HepG2 (cell line): ENCODE results near the gene UBTD2. TPM values are rescaled to one million over a fixed set of nuclear protein-coding genes. Genes with fewer than 3 reads are reported as not detected.

Experiments
- BCL6 ChIP-seq: IDR thresholded peaks from 2 replicates; pipeline ENCODE4 v1.6.1; 2016; ENCODE audit warnings: missing genetic modification reagents, missing compliant biosample characterization
- CC2D1A ChIP-seq: sonication (generic); formaldehyde crosslinking; IDR thresholded peaks from 2 replicates; pipeline ENCODE4 v1.8.1; 2023; ENCODE audit warnings: mild to moderate bottlenecking, missing genetic modification reagents
- EHMT2 ChIP-seq: fragments of 200-600 bp; sonication (generic); IDR thresholded peaks from 2 replicates; pipeline ENCODE4 v1.7.0; 2017; ENCODE audit warnings: antibody characterized with exemption, low read depth, low read length, borderline replicate concordance
- FOXA1 ChIP-seq, 2 experiments: fragments of 450-650 bp in 1 of 2; sonication (generic) in 1 of 2; formaldehyde crosslinking in 1 of 2; IDR thresholded peaks; 2 replicates each; pipeline versions ENCODE4 v1.4.0 to v1.6.1; 2016 to 2020; ENCODE audit warnings: missing genetic modification reagents in 1 of 2
- FOXA3 ChIP-seq: IDR thresholded peaks from 2 replicates; pipeline ENCODE4 v1.6.1; 2016; ENCODE audit warnings: missing genetic modification reagents, missing compliant biosample characterization
- FOXC1 ChIP-seq: sonication (generic); formaldehyde crosslinking; IDR thresholded peaks from 2 replicates; pipeline ENCODE4 v1.8.0; 2022; ENCODE audit warnings: mild to moderate bottlenecking, missing genetic modification reagents, borderline replicate concordance
- GATAD2A ChIP-seq: IDR thresholded peaks from 2 replicates; pipeline ENCODE4 v1.6.1; 2016
- HNF4A ChIP-seq: sonication (generic); formaldehyde crosslinking; IDR thresholded peaks from 2 replicates; pipeline ENCODE4 v1.4.0; 2020; ENCODE audit warnings: missing genetic modification reagents
- KDM6A ChIP-seq: IDR thresholded peaks from 2 replicates; pipeline ENCODE4 v1.6.1; 2016; ENCODE audit warnings: low read depth
- LCORL ChIP-seq, 2 experiments: fragments of 450-650 bp in 1 of 2; sonication (generic) in 1 of 2; formaldehyde crosslinking in 1 of 2; IDR thresholded peaks; 2 replicates each; pipeline versions ENCODE4 v1.5.0 to v1.6.1; 2017 to 2020; ENCODE audit warnings: antibody characterized with exemption in 1 of 2, missing genetic modification reagents in 1 of 2
- MIXL1 ChIP-seq: IDR thresholded peaks from 2 replicates; pipeline ENCODE4 v1.6.1; 2016
- PHF20 ChIP-seq: sonication (generic); formaldehyde crosslinking; IDR thresholded peaks from 2 replicates; pipeline ENCODE4 v1.5.0; 2020; ENCODE audit warnings: mild to moderate bottlenecking, missing genetic modification reagents
- PPARG ChIP-seq: conservative IDR thresholded peaks from 2 replicates; pipeline ENCODE4 v1.6.1; 2016; ENCODE audit warnings: missing biosample characterization, missing genetic modification reagents
- RCOR2 ChIP-seq: IDR thresholded peaks from 2 replicates; pipeline ENCODE4 v1.6.1; 2016; ENCODE audit warnings: missing biosample characterization, missing genetic modification reagents
- SAFB2 ChIP-seq: sonication (generic); formaldehyde crosslinking; IDR thresholded peaks from 2 replicates; pipeline ENCODE4 v1.5.1; 2020; ENCODE audit warnings: missing genetic modification reagents, low read depth, mild to moderate bottlenecking, borderline replicate concordance
- SNAI1 ChIP-seq: sonication (generic); formaldehyde crosslinking; IDR thresholded peaks from 2 replicates; pipeline ENCODE4 v1.5.0; 2020; ENCODE audit warnings: mild to moderate bottlenecking, missing genetic modification reagents, borderline replicate concordance
- SOX13 ChIP-seq, 3 experiments: fragments of 450-650 bp in 1 of 3; sonication (generic) in 1 of 3; formaldehyde crosslinking in 1 of 3; IDR thresholded peaks in 2 of 3; conservative IDR thresholded peaks in 1 of 3; 2 replicates each; pipeline versions ENCODE4 v1.5.0 to v1.6.1; 2016 to 2020; ENCODE audit warnings: antibody characterized with exemption in 1 of 3, mild to moderate bottlenecking in 1 of 3, missing compliant biosample characterization in 1 of 3, missing genetic modification reagents in 1 of 3, moderate library complexity in 1 of 3
- SOX5 ChIP-seq: IDR thresholded peaks from 2 replicates; pipeline ENCODE4 v1.6.1; 2016; ENCODE audit warnings: borderline replicate concordance
- SRF ChIP-seq: IDR thresholded peaks from 2 replicates; pipeline ENCODE4 v1.6.1; 2011; ENCODE audit warnings: mild to moderate bottlenecking, low read depth, low read length, moderate library complexity
- TCF7 ChIP-seq: sonication (generic); IDR thresholded peaks from 2 replicates; pipeline ENCODE4 v1.6.1; 2016; ENCODE audit warnings: antibody characterized with exemption, low read depth
- THAP8 ChIP-seq: sonication (generic); formaldehyde crosslinking; IDR thresholded peaks from 2 replicates; pipeline ENCODE4 v1.5.1; 2020; ENCODE audit warnings: missing genetic modification reagents, mild to moderate bottlenecking, borderline replicate concordance
- YY1 ChIP-seq: IDR thresholded peaks from 2 replicates; pipeline ENCODE4 v1.6.1; 2011; ENCODE audit warnings: low read length, low read depth, moderate library complexity, mild to moderate bottlenecking; ENCODE audit not compliant: insufficient read depth, insufficient replicate concordance
- ZBTB3 ChIP-seq: sonication (generic); formaldehyde crosslinking; IDR thresholded peaks from 2 replicates; pipeline ENCODE4 v1.4.0; 2020; ENCODE audit warnings: low read depth, mild to moderate bottlenecking, moderate library complexity, missing genetic modification reagents, borderline replicate concordance
- ZBTB37 ChIP-seq: sonication (generic); formaldehyde crosslinking; IDR thresholded peaks from 2 replicates; pipeline ENCODE4 v1.4.0; 2020; ENCODE audit warnings: mild to moderate bottlenecking, missing genetic modification reagents
- ZFP1 ChIP-seq: IDR thresholded peaks from 2 replicates; pipeline ENCODE4 v1.6.1; 2016
- ZNF143 ChIP-seq: sonication (generic); formaldehyde crosslinking; IDR thresholded peaks from 2 replicates; pipeline ENCODE4 v1.4.0; 2020; ENCODE audit warnings: missing genetic modification reagents
- ZNF605 ChIP-seq: sonication (generic); formaldehyde crosslinking; IDR thresholded peaks from 2 replicates; pipeline ENCODE4 v1.8.0; 2022; ENCODE audit warnings: mild to moderate bottlenecking, missing genetic modification reagents
- ZNF792 ChIP-seq: IDR thresholded peaks from 2 replicates; pipeline ENCODE4 v1.6.1; 2016
- ZNF883 ChIP-seq: sonication (generic); formaldehyde crosslinking; IDR thresholded peaks from 2 replicates; pipeline ENCODE4 v1.5.1; 2020; ENCODE audit warnings: mild to moderate bottlenecking, missing genetic modification reagents; ENCODE audit errors: not compliant biosample characterization
- polyA plus RNA-seq, 8 experiments: library from polyadenylated mRNA; depleted of rRNA in 3 of 8; stranded (reverse) in 7 of 8; unstranded in 1 of 8; fragments of >200 nt; fragmentation: Illumina TruSeq in 4 of 8; extraction: Trizol in 4 of 8; gene quantifications; 2 replicates each; pipeline versions ENCODE4 v1.2.1 to v1.2.3, GENCODE V29; 2011 to 2016; ENCODE audit warnings: low read depth in 4 of 8, missing spikeins in 1 of 8, mixed read lengths in 1 of 8; ENCODE audit not compliant: insufficient read depth in 1 of 8
- total RNA-seq, 5 experiments: library from RNA; depleted of rRNA; stranded (reverse); fragments of >200 nt; fragmentation: Illumina TruSeq; extraction: Trizol; gene quantifications; 2 replicates each; pipeline ENCODE4 v1.2.3, GENCODE V29; 2016; ENCODE audit warnings: low read depth in 1 of 5
- TF ChIP-seq, protein P1 (sequence below): sonication (generic); formaldehyde crosslinking; IDR thresholded peaks from 2 replicates; pipeline ENCODE4 v1.8.0; 2022; ENCODE audit warnings: missing genetic modification reagents, mild to moderate bottlenecking, inconsistent platforms, borderline replicate concordance

Gene UBTD2
- total and polyA plus RNA-seq, 2 of the 13 experiments (the other 11 are each of a cell fraction or from before 2014, with no cell fraction given) = 15.2 to 24.1 TPM

- TF ChIP-seq ZNF605 = no peak
- TF ChIP-seq PHF20 = no peak
- no peak for TF ChIP-seq SRF
- peak; percentile 64 for TF ChIP-seq MIXL1 (CRISPR knock-in tag)
- no peak for TF ChIP-seq EHMT2
- no peak for TF ChIP-seq CC2D1A (CRISPR knock-in tag)
- TF ChIP-seq KDM6A (CRISPR knock-in tag) = peak; percentile 40; the same call in 1 of the 2 replicates
- TF ChIP-seq HNF4A (CRISPR knock-in tag) = peak; percentile 71
- TF ChIP-seq ZNF792 (CRISPR knock-in tag) = no peak
- no peak for TF ChIP-seq RCOR2 (CRISPR knock-in tag)
- TF ChIP-seq SOX5 (CRISPR knock-in tag) = peak; percentile 44; the same call in 1 of the 2 replicates
- TF ChIP-seq FOXA3 (CRISPR knock-in tag) = peak; percentile 46; the same call in 1 of the 2 replicates
- peak; percentile 73 for TF ChIP-seq GATAD2A (CRISPR knock-in tag)
- TF ChIP-seq THAP8 = no peak
- no peak for TF ChIP-seq SAFB2 (CRISPR knock-in tag)
- peak; percentile 65; the same call in 1 of the 2 replicates for TF ChIP-seq BCL6 (CRISPR knock-in tag)
- 0 out of 2 replicates have a peak, but pooled peaks have one; percentile 29 for TF ChIP-seq TCF7
- TF ChIP-seq ZBTB37 (CRISPR knock-in tag) = no peak
- TF ChIP-seq YY1 = no peak
- TF ChIP-seq FOXC1 (CRISPR knock-in tag) = no peak
- TF ChIP-seq ZFP1 (CRISPR knock-in tag) = peak; percentile 84
- TF ChIP-seq ZBTB3 (CRISPR knock-in tag) = no peak
- no peak for TF ChIP-seq LCORL (IDR thresholded peaks at IDR 0.05)
- TF ChIP-seq LCORL (CRISPR knock-in tag; IDR thresholded peaks at IDR 0.05) = no peak
- TF ChIP-seq ZNF143 (CRISPR knock-in tag) = no peak
- TF ChIP-seq ZNF883 (CRISPR knock-in tag) = no peak
- no peak for TF ChIP-seq FOXA1 (IDR thresholded peaks at IDR 0.05)
- no peak for TF ChIP-seq FOXA1 (CRISPR knock-in tag; IDR thresholded peaks at IDR 0.05)
- no peak for TF ChIP-seq SNAI1 (CRISPR knock-in tag)
- TF ChIP-seq PPARG = peak; percentile 40; the same call in 1 of the 2 replicates
- no peak for TF ChIP-seq SOX13 (IDR thresholded peaks at IDR 0.05)
- TF ChIP-seq SOX13 (CRISPR knock-in tag; conservative IDR thresholded peaks at IDR 0.05 in 1 of 2, IDR thresholded peaks at IDR 0.05 in 1 of 2) = peak in 1 of 2 experiments; percentile 40; a peak in 1 of 4 replicates
- TF ChIP-seq, protein P1, sequence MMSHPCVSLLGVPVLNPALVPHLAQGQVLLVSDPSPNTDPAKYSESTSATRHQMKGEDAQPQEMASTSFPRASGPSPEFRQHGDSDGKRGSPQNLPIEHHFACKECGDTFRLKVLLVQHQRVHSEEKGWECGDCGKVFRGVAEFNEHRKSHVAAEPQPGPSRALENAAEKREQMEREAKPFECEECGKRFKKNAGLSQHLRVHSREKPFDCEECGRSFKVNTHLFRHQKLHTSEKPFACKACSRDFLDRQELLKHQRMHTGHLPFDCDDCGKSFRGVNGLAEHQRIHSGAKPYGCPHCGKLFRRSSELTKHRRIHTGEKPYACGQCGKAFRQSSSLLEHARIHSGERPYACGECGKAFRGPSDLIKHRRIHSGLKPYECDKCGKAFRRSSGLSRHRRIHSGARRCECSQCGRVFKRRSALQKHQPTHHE (CRISPR knock-in tag) = no peak
These were observed 48.3 kb downstream of the UBTD2 start (continued) for GRCh38 chr5:172235132-172235780.
